Sigmoid colon (tissue), 7 donors: ENCODE data around the gene MESP2. TPM values are rescaled to one million over a fixed set of nuclear protein-coding genes. Genes with fewer than 3 reads are reported as not detected.

Experiments used
- DNase-seq: peaks from one replicate; pipeline ENCODE4 v3.0.0-alpha.2; 2019
- H3K27ac ChIP-seq, 4 donors: fragments of 200-600 bp; sonication (generic); one replicate each; pipeline ENCODE4 v1.5.1; 2016 to 2019; ENCODE audit warnings: mild to moderate bottlenecking in 1 of 4
- H3K27me3 ChIP-seq, 3 donors: fragments of 200-600 bp; sonication (generic); one replicate each; pipeline ENCODE4 v1.5.1; 2019; ENCODE audit warnings: mild to moderate bottlenecking in 1 of 3
- H3K36me3 ChIP-seq, 4 donors: fragments of 200-600 bp; sonication (generic); one replicate each; pipeline ENCODE4 v1.5.1; 2016 to 2019
- H3K4me1 ChIP-seq, 4 donors: fragments of 200-600 bp; sonication (generic); one replicate each; pipeline ENCODE4 v1.5.1; 2017 to 2019
- H3K4me3 ChIP-seq, 4 donors: fragments of 200-600 bp; sonication (generic); one replicate each; pipeline ENCODE4 v1.5.1; 2017 to 2019; ENCODE audit warnings: mild to moderate bottlenecking in 2 of 4, moderate library complexity in 1 of 4
- H3K9me3 ChIP-seq, 4 donors: fragments of 200-600 bp in 3 of 4; sonication (generic) in 3 of 4; one replicate each; pipeline versions ENCODE4 v1.5.1 to v1.6.1; 2013 to 2019
- CTCF ChIP-seq, 4 experiments: fragments of 450-650 bp in 3 of 4; fragments of 200-600 bp in 1 of 4; IDR thresholded peaks; one replicate each; pipeline ENCODE4 v1.5.1; 2016 to 2019; ENCODE audit warnings: antibody characterized with exemption in 4 of 4, mild to moderate bottlenecking in 3 of 4, moderate library complexity in 2 of 4
- EP300 ChIP-seq, 4 donors: sonication (generic); formaldehyde crosslinking; IDR thresholded peaks; one replicate each; pipeline ENCODE4 v1.6.1; 2017; ENCODE audit warnings: antibody characterized with exemption in 4 of 4
- POLR2A ChIP-seq, 2 donors: fragments of 450-650 bp; IDR thresholded peaks; one replicate each; pipeline ENCODE4 v1.6.1; 2016; ENCODE audit warnings: antibody characterized with exemption in 2 of 2, mild to moderate bottlenecking in 2 of 2, moderate library complexity in 2 of 2
- POLR2AphosphoS5 ChIP-seq, 4 donors: sonication (generic); formaldehyde crosslinking; IDR thresholded peaks; one replicate each; pipeline ENCODE4 v1.6.1; 2017; ENCODE audit warnings: antibody characterized with exemption in 4 of 4
- WGBS, 2 donors: extraction: QIAGEN DNeasy Blood & Tissue Kit; methylation state at CpG; one replicate each; pipeline ENCODE4 v1.1.7; 2013; 5-methylcytosine and 5-hydroxymethylcytosine counted together
- intact Hi-C: fragments of 100-400 bp; cut with DNase I; formaldehyde crosslinking; loops from one replicate; pipeline ENCODE4 v1.15.1; 2023
- polyA plus RNA-seq, 3 donors: library from polyadenylated mRNA; stranded (reverse); fragments of 200-250 nt; gene quantifications; one replicate each; pipeline ENCODE4 v1.2.3, GENCODE V29; 2013
- total RNA-seq, 4 donors: library from RNA; depleted of rRNA; stranded (reverse); fragments of >200 nt; gene quantifications; one replicate each; pipeline ENCODE4 v1.1.0, GENCODE V29; 2016
- donor health status: healthy with polysubstance abuse.
- donor health status: Bipolar disorder and iron deficiency.
- donor health status: healthy.

Gene MESP2
- total and polyA plus RNA-seq, 7 donors, result 1.3 to 1.8 TPM; not detected in 5

- no peak for TF ChIP-seq CTCF (IDR thresholded peaks at IDR 0.05)
- TF ChIP-seq POLR2A (IDR thresholded peaks at IDR 0.05), result no peak
- no peak for TF ChIP-seq EP300 (IDR thresholded peaks at IDR 0.05)
- no peak for TF ChIP-seq POLR2AphosphoS5 (IDR thresholded peaks at IDR 0.05)
- 94 to 95% methylated on average over 29 of the region's 29 CpGs for WGBS, 2 donors
- Histone ChIP-seq H3K9me3 (no peaks in the 10 kb centered on the region), H3K27ac (no peak overlapping the region), H3K36me3 (no peaks in the 10 kb centered on the region), H3K4me1 (no peaks in the 10 kb centered on the region), H3K27me3 (peaks cover 0 to 15% (median 4%) of the 10 kb centered on the region in 3 donors), H3K4me3 (no peak overlapping the region)
- DNase-seq, result no peak
- intact Hi-C loops, result no loop called here
Observed at GRCh38 chr15:89803941-89804800, 28.0 kb downstream of the MESP2 start.

GRCh38 chr15:89805241-89806209, 29.4 kb downstream of the MESP2 start:
- Histone ChIP-seq H3K27ac (no peak overlapping the region), H3K4me3 (no peak overlapping the region), H3K36me3 (no peaks in the 10 kb centered on the region), H3K27me3 (peaks cover 0 to 15% (median 4%) of the 10 kb centered on the region in 3 donors), H3K9me3 (no peaks in the 10 kb centered on the region), H3K4me1 (no peaks in the 10 kb centered on the region)
- DNase-seq, result no peak
- no peak for TF ChIP-seq CTCF (IDR thresholded peaks at IDR 0.05)
- TF ChIP-seq POLR2AphosphoS5 (IDR thresholded peaks at IDR 0.05), result no peak
- no peak for TF ChIP-seq POLR2A (IDR thresholded peaks at IDR 0.05)
- no peak for TF ChIP-seq EP300 (IDR thresholded peaks at IDR 0.05)
- 90 to 92% methylated on average over 29 of the region's 29 CpGs for WGBS, 2 donors
- intact Hi-C loops, result no loop called here

GRCh38 chr15:89806210-89806558, 30.1 kb downstream of the MESP2 start:
- intact Hi-C loops, result no loop called here
- no peaks in the 10 kb centered on the region for H3K36me3 ChIP-seq
- DNase-seq, result no peak
- peaks cover 0 to 15% (median 2%) of the 10 kb centered on the region in 3 donors for H3K27me3 ChIP-seq
- WGBS, 2 donors, result 83 to 84% methylated on average over 21 of the region's 21 CpGs
- H3K9me3 ChIP-seq, result no peaks in the 10 kb centered on the region
- no peak for TF ChIP-seq POLR2AphosphoS5 (IDR thresholded peaks at IDR 0.05)
- no peak for TF ChIP-seq EP300 (IDR thresholded peaks at IDR 0.05)
- TF ChIP-seq POLR2A (IDR thresholded peaks at IDR 0.05), result no peak
- H3K4me1 ChIP-seq, result no peaks in the 10 kb centered on the region
- H3K27ac ChIP-seq, result no peak overlapping the region
- no peak overlapping the region for H3K4me3 ChIP-seq

- Histone ChIP-seq H3K36me3 (no peaks in the 10 kb centered on the region), H3K4me1 (no peaks in the 10 kb centered on the region), H3K27me3 (peaks cover 0 to 12% (median 0%) of the 10 kb centered on the region in 3 donors), H3K27ac (no peak overlapping the region), H3K4me3 (no peak overlapping the region), H3K9me3 (no peaks in the 10 kb centered on the region)
- DNase-seq, result no peak
- TF ChIP-seq POLR2A (IDR thresholded peaks at IDR 0.05) (no peak), CTCF (IDR thresholded peaks at IDR 0.05) (no peak), EP300 (IDR thresholded peaks at IDR 0.05) (no peak), POLR2AphosphoS5 (IDR thresholded peaks at IDR 0.05) (no peak)
- intact Hi-C loops, result no loop called here
- 49 to 79% methylated on average over 22 of the region's 22 CpGs for WGBS, 2 donors
Observed at GRCh38 chr15:89806559-89807550, 30.7 kb downstream of the MESP2 start.
